Lung (tissue), 12 donors: ENCODE data around the gene NPAS3. TPM values are rescaled to one million over a fixed set of nuclear protein-coding genes. Genes with fewer than 3 reads are reported as not detected.

Experiments
- ATAC-seq: fragments of 200-7000 bp; cut with Tn5 transposase; one replicate; pipeline ENCODE4 v1.9.1; 2020; ENCODE audit warnings: moderate number of reproducible peaks; ENCODE audit not compliant: insufficient read depth, low FRiP score
- DNase-seq, 3 donors: peaks; one replicate each; pipeline ENCODE4 v3.0.0-alpha.2; 2013 to 2017
- H3K27ac ChIP-seq, 2 donors: one replicate each; pipeline ENCODE4 v1.5.1; 2013; ENCODE audit warnings: mild to moderate bottlenecking in 2 of 2, moderate library complexity in 2 of 2, control low read depth in 1 of 2, inconsistent platforms in 1 of 2, low read depth in 1 of 2, low read length in 1 of 2
- H3K27me3 ChIP-seq, 3 donors: one replicate each; pipeline ENCODE4 v1.5.1; 2013; ENCODE audit warnings: low read length in 2 of 3; ENCODE audit not compliant: control insufficient read depth in 3 of 3, insufficient read depth in 3 of 3
- H3K36me3 ChIP-seq, 4 donors: one replicate each; pipeline ENCODE4 v1.5.1; 2013; ENCODE audit warnings: low read length in 4 of 4, mild to moderate bottlenecking in 1 of 4, moderate library complexity in 1 of 4; ENCODE audit not compliant: control insufficient read depth in 4 of 4, insufficient read depth in 4 of 4
- H3K4me1 ChIP-seq, 5 donors: one replicate each; pipeline ENCODE4 v1.5.1; 2013; ENCODE audit warnings: low read length in 5 of 5, mild to moderate bottlenecking in 2 of 5, moderate library complexity in 1 of 5; ENCODE audit not compliant: control insufficient read depth in 5 of 5, insufficient read depth in 5 of 5
- H3K4me3 ChIP-seq: one replicate; pipeline ENCODE4 v1.5.1; 2013; ENCODE audit warnings: mild to moderate bottlenecking, control low read depth, moderate library complexity
- H3K9ac ChIP-seq, 2 donors: one replicate each; pipeline ENCODE4 v1.5.1; 2013; ENCODE audit warnings: low read length in 2 of 2, control low read depth in 1 of 2; ENCODE audit not compliant: insufficient read depth in 1 of 2
- H3K9me3 ChIP-seq, 4 donors: one replicate each; pipeline ENCODE4 v1.5.1; 2013; ENCODE audit warnings: low read length in 3 of 4, mild to moderate bottlenecking in 1 of 4, moderate library complexity in 1 of 4; ENCODE audit not compliant: control insufficient read depth in 4 of 4, insufficient read depth in 3 of 4
- whole genome bisulfite sequencing, 2 donors: extraction: QIAGEN DNeasy Blood & Tissue Kit; methylation state at CpG; one replicate each; pipeline ENCODE4 v1.1.7; 2013; 5-methylcytosine and 5-hydroxymethylcytosine counted together
- polyA plus RNA-seq, 2 donors: library from polyadenylated mRNA; stranded (reverse); fragments of 200-250 nt; gene quantifications; one replicate each; pipeline ENCODE4 v1.2.1, GENCODE V29; 2013
- total RNA-seq, 2 donors: library from RNA; depleted of rRNA in 1 of 2; stranded (reverse); fragments of >200 nt in 1 of 2; gene quantifications; one replicate each; pipeline ENCODE4 v1.2.1, GENCODE V29; 2014 to 2021
- TF ChIP-seq, protein P1 (sequence below): IDR thresholded peaks from 2 replicates; pipeline ENCODE4 v1.5.1; 2012; ENCODE audit warnings: mild to moderate bottlenecking; ENCODE audit errors: control extremely low read depth, extremely low read depth
- donor health status: control.
- donor health status: control.
- donor health status: Bipolar disorder and iron deficiency.
- donor health status: healthy.
- donor health status: DM: yes; HTN: yes; CAD: no.

NPAS3 gene
- total and polyA plus RNA-seq, 4 donors: 0.13 to 0.48 (median 0.33) TPM

DNA sequence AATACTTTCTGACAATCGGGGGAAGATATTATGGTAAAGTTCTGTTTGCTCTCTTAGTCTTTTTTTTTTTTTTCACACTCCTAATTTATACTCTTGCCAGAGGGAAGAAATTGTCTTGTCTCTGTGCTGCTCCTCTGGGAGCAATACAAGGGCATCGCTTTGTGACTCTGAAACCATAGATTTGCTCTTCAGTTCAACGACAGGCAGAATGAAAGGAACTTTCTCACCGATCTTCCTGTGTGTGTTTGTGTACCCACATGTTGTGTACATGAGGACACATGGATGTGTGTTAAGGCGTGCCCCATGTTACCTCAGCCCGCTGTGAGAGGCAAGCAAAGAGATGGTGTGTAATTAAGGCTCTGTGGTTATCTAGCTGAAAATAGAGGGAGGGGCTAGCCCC is 554.6 kb downstream of the NPAS3 start:
- Histone ChIP-seq H3K4me3 (no peak overlapping the region), H3K9ac (no peak overlapping the region), H3K9me3 (peaks cover 0 to 4% (median 0%) of the 10 kb centered on the region in 4 donors), H3K27ac (no peak overlapping the region), H3K36me3 (no peaks in the 10 kb centered on the region), H3K4me1 (peaks cover 0 to 6% (median 0%) of the 10 kb centered on the region in 5 donors), H3K27me3 (peaks cover 0 to 8% (median 3%) of the 10 kb centered on the region in 3 donors)
- TF ChIP-seq, protein P1, sequence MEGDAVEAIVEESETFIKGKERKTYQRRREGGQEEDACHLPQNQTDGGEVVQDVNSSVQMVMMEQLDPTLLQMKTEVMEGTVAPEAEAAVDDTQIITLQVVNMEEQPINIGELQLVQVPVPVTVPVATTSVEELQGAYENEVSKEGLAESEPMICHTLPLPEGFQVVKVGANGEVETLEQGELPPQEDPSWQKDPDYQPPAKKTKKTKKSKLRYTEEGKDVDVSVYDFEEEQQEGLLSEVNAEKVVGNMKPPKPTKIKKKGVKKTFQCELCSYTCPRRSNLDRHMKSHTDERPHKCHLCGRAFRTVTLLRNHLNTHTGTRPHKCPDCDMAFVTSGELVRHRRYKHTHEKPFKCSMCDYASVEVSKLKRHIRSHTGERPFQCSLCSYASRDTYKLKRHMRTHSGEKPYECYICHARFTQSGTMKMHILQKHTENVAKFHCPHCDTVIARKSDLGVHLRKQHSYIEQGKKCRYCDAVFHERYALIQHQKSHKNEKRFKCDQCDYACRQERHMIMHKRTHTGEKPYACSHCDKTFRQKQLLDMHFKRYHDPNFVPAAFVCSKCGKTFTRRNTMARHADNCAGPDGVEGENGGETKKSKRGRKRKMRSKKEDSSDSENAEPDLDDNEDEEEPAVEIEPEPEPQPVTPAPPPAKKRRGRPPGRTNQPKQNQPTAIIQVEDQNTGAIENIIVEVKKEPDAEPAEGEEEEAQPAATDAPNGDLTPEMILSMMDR: no peak
- WGBS, 2 donors: 71 to 81% methylated on average over 6 of the region's 6 CpGs
- ATAC-seq (no peak), DNase-seq (no peak)

DNA sequence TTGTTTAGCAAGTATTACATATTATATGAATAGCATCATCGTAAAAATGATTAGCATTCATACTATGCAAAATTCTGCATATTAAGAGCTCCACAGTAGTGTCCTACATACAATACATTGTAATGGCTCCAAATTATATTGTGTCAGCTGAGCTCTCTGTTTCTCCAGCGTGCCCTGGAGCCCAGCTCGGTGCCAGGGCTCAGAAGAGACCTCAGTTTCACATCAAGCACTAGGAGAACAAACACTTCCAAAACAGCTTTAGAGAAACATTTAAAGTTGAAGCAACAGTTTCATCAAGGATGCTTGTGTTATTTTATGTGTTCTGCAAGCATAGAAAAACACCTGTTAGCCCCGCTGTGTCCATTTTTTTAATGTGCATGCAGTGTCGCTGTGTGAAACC is 555.3 kb downstream of the NPAS3 start:
- H3K27ac ChIP-seq: no peak overlapping the region
- WGBS, 2 donors: 87 to 91% methylated on average over 5 of the region's 5 CpGs
- peaks cover 0 to 6% (median 0%) of the 10 kb centered on the region in 5 donors for H3K4me1 ChIP-seq
- H3K36me3 ChIP-seq: no peaks in the 10 kb centered on the region
- no peak for ATAC-seq
- peaks cover 0 to 8% (median 3%) of the 10 kb centered on the region in 3 donors for H3K27me3 ChIP-seq
- peaks cover 0 to 4% (median 0%) of the 10 kb centered on the region in 4 donors for H3K9me3 ChIP-seq
- DNase-seq: no peak
- TF ChIP-seq, protein P1: no peak
- no peak overlapping the region for H3K4me3 ChIP-seq
- no peak overlapping the region for H3K9ac ChIP-seq

DNA sequence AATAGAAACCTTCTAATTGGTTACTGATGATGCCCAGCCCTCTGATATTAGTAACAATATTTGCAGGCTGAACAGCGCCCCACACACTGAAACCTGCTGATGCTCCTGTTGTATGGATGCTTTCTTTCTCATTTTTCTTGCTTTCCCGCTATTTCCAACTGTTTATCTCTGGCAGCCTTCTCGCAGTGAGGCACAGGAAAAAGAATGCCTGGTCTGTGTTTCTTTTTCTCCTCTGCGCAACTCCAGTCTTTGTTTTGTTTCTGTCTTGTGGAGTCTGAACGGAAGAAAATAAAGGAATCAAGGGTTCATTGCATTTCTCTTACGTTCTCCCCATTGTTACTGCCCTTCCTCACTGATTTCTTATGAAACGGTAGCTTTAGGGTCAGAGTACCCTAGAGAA is 561.0 kb downstream of the NPAS3 start:
- ATAC-seq: no peak
- TF ChIP-seq, protein P1: no peak
- 76 to 78% methylated on average over 7 of the region's 7 CpGs for WGBS, 2 donors
- Histone ChIP-seq H3K27me3 (no peaks in the 10 kb centered on the region), H3K9me3 (no peaks in the 10 kb centered on the region), H3K27ac (no peak overlapping the region), H3K4me3 (no peak overlapping the region), H3K4me1 (no peaks in the 10 kb centered on the region), H3K9ac (no peak overlapping the region), H3K36me3 (no peaks in the 10 kb centered on the region)
- DNase-seq: no peak
